ENCODE results near the gene DDX54. TPM values are rescaled to one million over a fixed set of nuclear protein-coding genes. Genes with fewer than 3 reads are reported as not detected.

The DDX54 gene
- 10 to 100 TPM; 42.0 to 56.9 TPM for total RNA-seq
- long read RNA-seq, full-length matches to known transcripts, result 19 of 89 reads
- long read RNA-seq, partial matches to known transcripts, result 63 of 89 reads
- long read RNA-seq, other reads (novel, unspliced or antisense), result 7 of 89 reads

- peak; percentile 78 to 86 for DNase-seq
- peak; percentile 80 for ATAC-seq
- intact Hi-C loops (cut with DNase I, micrococcal nuclease), result no loop called here
These were observed at the start of gene DDX54, which contains the start of gene RITA1 for GRCh38 chr12:113185180-113186032. TSS of gene DDX54 (minus strand) at chr12:113185478. CDS start at chr12:113185451, 27 bp downstream. TSS of gene RITA1 (plus strand) at chr12:113185721. CDS start at chr12:113186747, 1,026 bp downstream.

- intact Hi-C loops (cut with DNase I, micrococcal nuclease), result no loop called here
- DNase-seq (peak in 1 of 2 donors; percentile 4), ATAC-seq (no peak)
These were observed 49.2 kb upstream of the DDX54 start for GRCh38 chr12:113234483-113234882.

GRCh38 chr12:113233967-113234366 lies 48.7 kb upstream of the DDX54 start:
- intact Hi-C loops (cut with DNase I, micrococcal nuclease), result no loop called here
- ATAC-seq, result no peak
- DNase-seq, result no peak

- DNase-seq (peak in 1 of 2 donors; percentile 43), ATAC-seq (no peak)
- intact Hi-C loops (cut with DNase I, micrococcal nuclease), result no loop called here
These were observed 47.7 kb upstream of the DDX54 start for GRCh38 chr12:113232840-113233585.

- DNase-seq (peak in 1 of 2 donors; percentile 23), ATAC-seq (no peak)
- intact Hi-C loops (cut with DNase I, micrococcal nuclease), result no loop called here
These were observed 47.0 kb upstream of the DDX54 start for GRCh38 chr12:113232089-113232839.

GRCh38 chr12:113231235-113232088 lies 46.2 kb upstream of the DDX54 start:
- DNase-seq, result no peak
- intact Hi-C loops (cut with DNase I, micrococcal nuclease), result no loop called here
- ATAC-seq, result no peak

- intact Hi-C loops (cut with DNase I, micrococcal nuclease), result no loop called here
- ATAC-seq (peak; percentile 4), DNase-seq (no peak)
These were observed 45.3 kb upstream of the DDX54 start for GRCh38 chr12:113230315-113231234.

GRCh38 chr12:113228394-113229028 lies 43.2 kb upstream of the DDX54 start:
- ATAC-seq, result peak; percentile 19
- intact Hi-C loops (cut with DNase I, micrococcal nuclease), result no loop called here
- no peak for DNase-seq

- ATAC-seq (no peak), DNase-seq (no peak)
- intact Hi-C loops (cut with DNase I, micrococcal nuclease), result no loop called here
These were observed 42.6 kb upstream of the DDX54 start for GRCh38 chr12:113227686-113228391.

GRCh38 chr12:113226696-113227568 lies 41.7 kb upstream of the DDX54 start:
- no peak for DNase-seq
- intact Hi-C loops (cut with DNase I, micrococcal nuclease), result no loop called here
- no peak for ATAC-seq

GRCh38 chr12:113224955-113225354 lies 39.7 kb upstream of the DDX54 start:
- intact Hi-C loops (cut with DNase I, micrococcal nuclease), result no loop called here
- ATAC-seq, result no peak
- DNase-seq, result no peak

GRCh38 chr12:113222730-113223531 lies 37.7 kb upstream of the DDX54 start:
- intact Hi-C loops (cut with DNase I, micrococcal nuclease), result no loop called here

GRCh38 chr12:113221997-113222729 lies 36.9 kb upstream of the DDX54 start:
- intact Hi-C loops (cut with DNase I, micrococcal nuclease), result no loop called here
- no peak for ATAC-seq
- DNase-seq, result peak in 1 of 2 donors; percentile 63

More at GRCh38 chr12:113222730-113223531, 37.7 kb upstream of the DDX54 start:
- DNase-seq, result peak; percentile 71 to 92
- ATAC-seq, result peak; percentile 63
